Panc1 (cell line): ENCODE data around the gene ATOH7.

ENCODE experiments used
- CTCF ChIP-seq: fragments of 450-650 bp; IDR thresholded peaks from 2 replicates; pipeline ENCODE4 v1.5.1; 2017; ENCODE audit warnings: mild to moderate bottlenecking
- POLR2AphosphoS5 ChIP-seq: IDR thresholded peaks from 2 replicates; pipeline ENCODE4 v1.6.1; 2012; ENCODE audit warnings: mild to moderate bottlenecking, low read depth, low read length, moderate library complexity
- REST ChIP-seq, 2 experiments: IDR thresholded peaks; 2 replicates each; pipeline ENCODE4 v1.6.1; 2011 to 2012; ENCODE audit warnings: low read depth in 2 of 2, control low read depth in 1 of 2, low read length in 1 of 2, mild to moderate bottlenecking in 1 of 2, moderate library complexity in 1 of 2; ENCODE audit not compliant: insufficient read depth in 1 of 2
- SIN3A ChIP-seq: IDR thresholded peaks from 2 replicates; pipeline ENCODE4 v1.6.1; 2012; ENCODE audit warnings: low read depth, mild to moderate bottlenecking, low read length, moderate library complexity, borderline replicate concordance; ENCODE audit not compliant: insufficient read depth

GRCh38 chr10:68231817-68232251 is at the start of gene ATOH7:
- no peak for TF ChIP-seq CTCF
- TF ChIP-seq POLR2AphosphoS5, result no peak
- TF ChIP-seq SIN3A, result no peak
- TF ChIP-seq REST (IDR thresholded peaks at IDR 0.05; ENCODE audit: insufficient read depth in 1 of 2, low read depth in 2 of 2, low read length in 1 of 2), result no peak
